Progenitor cell of endocrine pancreas (in vitro differentiated cells): ENCODE data around the gene ARL6IP5. TPM values are rescaled to one million over a fixed set of nuclear protein-coding genes. Genes with fewer than 3 reads are reported as not detected.

ENCODE experiments used
- DNase-seq: peaks from one replicate; pipeline ENCODE4 v3.0.0; 2021; ENCODE audit warnings: low spot score; ENCODE audit not compliant: unreplicated experiment
- H3K27ac Mint-ChIP-seq: 2 replicates; pipeline ENCODE4 v1.8.0; 2021; ENCODE audit warnings: mild to moderate bottlenecking, moderate library complexity, mixed read lengths
- H3K27me3 Mint-ChIP-seq: 2 replicates; pipeline ENCODE4 v1.8.0; 2021; ENCODE audit warnings: mixed read lengths
- H3K36me3 Mint-ChIP-seq: 2 replicates; pipeline ENCODE4 v1.8.0; 2022; ENCODE audit warnings: mixed read lengths; ENCODE audit not compliant: insufficient read depth
- H3K4me1 Mint-ChIP-seq: 2 replicates; pipeline ENCODE4 v1.8.0; 2021; ENCODE audit warnings: low read depth, mixed read lengths
- H3K4me3 Mint-ChIP-seq: 2 replicates; pipeline ENCODE4 v1.8.0; 2021; ENCODE audit warnings: low read depth, mild to moderate bottlenecking, moderate library complexity, mixed read lengths
- H3K9me3 Mint-ChIP-seq: 2 replicates; pipeline ENCODE4 v1.8.0; 2021; ENCODE audit warnings: low read depth, mixed read lengths
- CTCF ChIP-seq: fragments of 200-600 bp; sonication (generic); IDR thresholded peaks from one replicate; pipeline ENCODE4 v1.5.0; 2021; ENCODE audit warnings: antibody characterized with exemption, mild to moderate bottlenecking; ENCODE audit not compliant: unreplicated experiment
- total RNA-seq: library from RNA; stranded (reverse); gene quantifications from 2 replicates; pipeline ENCODE4 v1.2.1, GENCODE V29; 2021

ARL6IP5 gene
- total RNA-seq, 1 donor from 2014 or later: 55.4 TPM

- Mint-ChIP-seq H3K9me3 (no peaks in the 10 kb centered on the region), H3K27me3 (no peaks in the 10 kb centered on the region), H3K4me3 (no peak overlapping the region), H3K27ac (no peak overlapping the region), H3K4me1 (no peaks in the 10 kb centered on the region), H3K36me3 (no peaks in the 10 kb centered on the region)
- no peak for TF ChIP-seq CTCF
- DNase-seq: no peak
These were observed 44.8 kb downstream of the ARL6IP5 start for GRCh38 chr3:69129531-69129930.

- no peak for DNase-seq
- H3K27me3 Mint-ChIP-seq: no peaks in the 10 kb centered on the region
- H3K36me3 Mint-ChIP-seq: no peaks in the 10 kb centered on the region
These were observed 46.0 kb downstream of the ARL6IP5 start for GRCh38 chr3:69130689-69131088.

GRCh38 chr3:69137005-69137404, 52.3 kb downstream of the ARL6IP5 start:
- Mint-ChIP-seq H3K9me3 (no peaks in the 10 kb centered on the region), H3K27ac (no peak overlapping the region), H3K4me3 (no peak overlapping the region), H3K4me1 (peaks cover under 1% of the 10 kb centered on the region), H3K27me3 (no peaks in the 10 kb centered on the region), H3K36me3 (no peaks in the 10 kb centered on the region)
- TF ChIP-seq CTCF: no peak
- DNase-seq: no peak

More at GRCh38 chr3:69130689-69131088, 46.0 kb downstream of the ARL6IP5 start:
- Mint-ChIP-seq H3K4me3 (no peak overlapping the region), H3K27ac (no peak overlapping the region), H3K4me1 (no peaks in the 10 kb centered on the region), H3K9me3 (no peaks in the 10 kb centered on the region)
- TF ChIP-seq CTCF: no peak

- Mint-ChIP-seq H3K36me3 (no peaks in the 10 kb centered on the region), H3K27me3 (no peaks in the 10 kb centered on the region), H3K9me3 (no peaks in the 10 kb centered on the region), H3K4me1 (peaks cover 3% of the 10 kb centered on the region), H3K27ac (no peak overlapping the region), H3K4me3 (no peak overlapping the region)
- no peak for TF ChIP-seq CTCF
- no peak for DNase-seq
These were observed 52.7 kb downstream of the ARL6IP5 start for GRCh38 chr3:69137412-69137811.

GRCh38 chr3:69141313-69141712, 56.6 kb downstream of the ARL6IP5 start:
- H3K27me3 Mint-ChIP-seq: no peaks in the 10 kb centered on the region
- H3K9me3 Mint-ChIP-seq: no peaks in the 10 kb centered on the region
- DNase-seq: no peak
- no peak for TF ChIP-seq CTCF
- peaks cover 20% of the 10 kb centered on the region for H3K4me1 Mint-ChIP-seq
- H3K36me3 Mint-ChIP-seq: no peaks in the 10 kb centered on the region
- no peak overlapping the region for H3K4me3 Mint-ChIP-seq
- no peak overlapping the region for H3K27ac Mint-ChIP-seq

GRCh38 chr3:69142090-69142489, 57.4 kb downstream of the ARL6IP5 start:
- TF ChIP-seq CTCF: no peak
- no peaks in the 10 kb centered on the region for H3K27me3 Mint-ChIP-seq
- no peak overlapping the region for H3K4me3 Mint-ChIP-seq
- no peak overlapping the region for H3K27ac Mint-ChIP-seq
- no peaks in the 10 kb centered on the region for H3K36me3 Mint-ChIP-seq
- peaks cover 20% of the 10 kb centered on the region for H3K4me1 Mint-ChIP-seq
- no peaks in the 10 kb centered on the region for H3K9me3 Mint-ChIP-seq
- DNase-seq: no peak
